GM18508 (cell line): ENCODE results near the gene ABHD5.

Experiments
- ATAC-seq: cut with Tn5 transposase; IDR thresholded peaks from one replicate; pipeline ENCODE4 v1.9.1; 2021; ENCODE audit warnings: moderate number of reproducible peaks; ENCODE audit not compliant: insufficient read depth, unreplicated experiment

Gene ABHD5

DNA sequence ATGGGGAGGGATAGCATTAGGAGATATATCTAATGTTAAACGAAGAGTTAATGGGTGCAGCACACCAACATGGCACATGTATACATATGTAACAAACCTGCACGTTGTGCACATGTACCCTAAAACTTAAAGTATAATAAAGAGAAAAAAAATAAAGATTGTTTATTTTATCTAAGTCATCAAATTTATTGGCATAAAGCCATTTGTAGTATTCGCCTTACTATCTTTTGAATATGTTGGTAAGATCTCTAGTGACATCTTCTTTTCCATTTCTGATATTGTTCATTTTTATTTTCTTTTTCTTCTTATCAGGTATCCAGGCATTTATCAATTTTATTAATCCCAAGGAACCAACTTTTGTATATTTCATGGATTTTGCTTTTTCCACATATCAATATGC, 5.8 kb upstream of the ABHD5 start:
- no peak for ATAC-seq

DNA sequence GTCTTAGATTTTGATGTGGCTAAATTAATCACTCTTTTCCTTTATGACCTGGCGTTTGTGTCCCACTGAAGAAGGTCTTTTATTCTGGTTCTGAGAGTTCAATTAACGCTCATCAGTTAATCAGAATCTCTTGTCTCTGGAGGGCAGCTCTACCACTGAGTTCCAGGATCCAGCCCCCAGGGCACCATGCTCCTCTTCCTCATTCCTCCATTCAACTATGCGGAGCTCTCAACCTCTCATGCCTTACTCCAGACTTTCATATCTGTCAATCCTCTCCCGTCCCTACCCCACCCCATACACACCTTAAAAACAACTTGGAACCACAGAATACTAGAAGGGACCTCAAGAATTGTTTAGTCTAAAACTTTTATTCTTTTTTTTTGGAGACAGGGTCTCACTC, 4.8 kb upstream of the ABHD5 start:
- no peak for ATAC-seq

- ATAC-seq, result no peak
These were observed 4.4 kb upstream of the ABHD5 start for GRCh38 chr3:43686333-43686699.

DNA sequence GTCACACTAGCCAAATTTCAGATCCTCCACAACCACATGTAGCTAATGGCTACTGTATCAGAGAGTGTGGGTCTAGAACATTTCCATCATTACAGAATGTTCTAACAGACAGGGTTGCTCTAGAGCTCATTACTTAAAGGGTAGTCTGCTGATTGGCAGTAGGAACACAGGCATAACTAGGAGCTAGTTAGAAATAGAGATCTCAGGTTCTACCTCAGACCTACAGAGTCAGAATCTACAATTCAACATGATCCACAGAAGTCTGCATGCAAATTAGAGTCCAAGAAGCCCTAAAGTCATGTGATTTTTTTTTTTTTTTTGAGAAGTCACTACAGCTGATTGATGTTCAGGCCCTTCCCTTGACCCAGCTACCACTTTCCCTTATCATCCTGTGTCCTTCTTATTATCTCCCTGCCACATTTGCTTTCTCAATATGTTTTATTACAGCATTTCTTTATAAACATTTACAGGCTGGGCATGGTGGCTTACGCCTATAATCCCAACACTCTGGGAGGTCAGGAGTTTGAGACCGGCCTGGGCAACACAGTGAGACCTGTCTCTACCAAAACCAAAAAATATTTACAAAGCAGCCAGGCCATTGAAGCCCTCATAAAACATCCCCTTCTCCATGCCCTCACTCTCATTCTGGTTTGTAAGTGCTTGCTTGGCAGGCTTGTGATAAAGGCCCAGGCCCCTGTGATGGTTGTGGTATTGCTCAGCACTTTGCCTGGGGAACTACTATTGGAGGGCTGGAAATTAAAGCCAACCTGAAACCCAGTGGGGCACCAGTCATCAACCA, 3.8 kb upstream of the ABHD5 start:
- no peak for ATAC-seq

- no peak for ATAC-seq
These were observed 3.3 kb upstream of the ABHD5 start for GRCh38 chr3:43687499-43687811.

DNA sequence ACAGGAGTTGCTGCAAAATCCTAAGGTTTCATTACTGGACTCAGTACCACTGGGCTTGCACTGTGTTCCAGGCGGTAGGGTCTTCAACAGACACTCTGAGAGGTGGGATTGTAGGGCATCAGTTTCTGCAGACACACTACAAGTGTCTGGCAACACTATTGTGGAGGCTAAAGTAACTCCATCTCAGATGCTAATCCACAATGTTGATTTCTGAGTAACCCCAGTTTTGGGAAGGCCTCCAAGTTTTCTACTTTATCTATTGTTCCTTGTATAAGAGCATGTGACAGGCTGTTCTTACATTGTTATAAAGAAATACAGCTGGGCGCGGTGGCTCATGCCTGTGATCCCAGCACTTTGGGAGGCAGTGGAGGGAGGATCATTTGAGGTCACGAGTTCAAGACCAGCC, 2.5 kb upstream of the ABHD5 start:
- ATAC-seq, result no peak

- ATAC-seq, result no peak
These were observed 1.6 kb upstream of the ABHD5 start for GRCh38 chr3:43689166-43689565.

GRCh38 chr3:43689766-43690399, 855 bp upstream of the ABHD5 start:
- no peak for ATAC-seq

DNA sequence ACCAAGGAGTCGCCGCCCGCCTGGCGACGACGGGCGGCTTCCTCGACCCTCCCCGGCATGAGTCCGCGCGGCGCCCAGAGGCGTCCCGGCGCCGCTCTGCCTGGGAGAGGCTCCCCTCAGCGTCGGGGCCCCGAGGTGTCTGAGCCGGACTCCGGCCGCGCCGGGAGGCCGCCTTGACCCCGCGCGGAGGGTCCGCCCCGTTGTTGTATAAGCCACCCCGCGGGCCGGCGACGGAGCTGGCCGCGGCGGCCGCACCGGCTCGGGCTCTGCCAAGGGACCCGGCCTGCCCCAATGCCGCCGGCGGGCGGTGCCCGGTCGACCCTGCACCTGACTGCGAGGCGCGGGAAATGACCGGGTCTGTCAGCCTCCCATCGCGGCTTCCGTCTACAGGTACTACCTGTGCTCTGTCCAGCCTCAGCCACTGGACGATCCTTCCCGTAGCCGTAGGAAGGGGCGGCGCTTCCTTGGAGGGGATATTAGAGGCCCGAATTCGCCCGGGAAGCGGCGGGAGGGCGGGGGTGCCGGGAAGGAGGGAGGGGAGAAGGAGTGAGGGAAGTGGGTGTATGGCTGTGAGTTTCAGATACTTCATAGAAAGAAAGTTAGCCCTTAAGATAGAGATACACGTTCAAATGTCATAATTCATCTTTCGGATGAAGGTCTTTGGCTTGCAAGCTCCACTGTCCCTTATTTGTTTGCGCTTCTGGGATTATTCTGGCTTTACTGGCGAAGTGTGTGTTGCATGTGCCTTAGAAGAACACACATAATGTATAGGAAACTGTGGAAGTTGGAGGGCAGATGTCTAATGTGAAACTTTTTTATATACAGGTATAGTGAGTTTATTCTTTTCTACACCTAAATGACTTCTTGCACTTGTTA, 620 bp downstream of the ABHD5 start:
- ATAC-seq, result no peak

- ATAC-seq, result no peak
These were observed 1.5 kb downstream of the ABHD5 start for GRCh38 chr3:43692085-43692855.

DNA sequence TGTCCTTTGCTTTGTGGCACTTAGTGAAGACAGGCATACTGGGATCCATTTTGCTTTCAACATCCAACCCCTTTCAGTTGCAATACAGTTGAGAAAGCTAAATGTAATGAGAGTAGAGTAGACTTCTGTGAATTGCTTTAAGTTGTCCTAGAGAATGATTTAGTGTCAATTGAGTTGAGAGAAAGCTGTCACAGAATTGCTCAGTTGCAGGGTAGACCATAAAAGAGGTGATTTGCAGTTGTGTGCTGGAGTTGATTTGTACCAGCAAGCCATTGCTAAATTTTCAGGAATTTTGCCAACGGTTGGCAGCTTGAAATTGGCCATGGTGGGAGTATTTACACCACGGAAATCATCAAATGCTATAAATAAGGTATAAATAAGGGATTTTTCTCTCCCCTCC, 2.2 kb downstream of the ABHD5 start:
- ATAC-seq, result no peak

DNA sequence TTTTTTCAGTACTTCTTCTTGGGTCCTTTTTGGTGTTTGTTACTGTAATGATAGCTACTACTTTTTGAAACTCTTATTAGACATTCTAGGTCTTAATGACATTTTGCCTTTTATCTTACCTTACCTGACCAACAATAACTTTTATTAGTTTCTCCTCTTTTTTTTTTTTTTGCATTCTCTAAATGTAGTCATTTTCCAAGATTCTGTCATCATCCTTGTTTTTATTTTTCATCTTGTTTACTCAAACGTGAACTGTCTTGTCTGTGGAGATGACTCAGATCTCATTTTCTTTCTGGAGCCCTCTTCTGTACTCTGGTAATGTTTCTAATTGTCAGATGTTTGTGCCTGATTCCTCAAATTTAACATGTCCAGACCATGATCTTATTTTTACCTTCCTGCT, 2.9 kb downstream of the ABHD5 start:
- no peak for ATAC-seq

DNA sequence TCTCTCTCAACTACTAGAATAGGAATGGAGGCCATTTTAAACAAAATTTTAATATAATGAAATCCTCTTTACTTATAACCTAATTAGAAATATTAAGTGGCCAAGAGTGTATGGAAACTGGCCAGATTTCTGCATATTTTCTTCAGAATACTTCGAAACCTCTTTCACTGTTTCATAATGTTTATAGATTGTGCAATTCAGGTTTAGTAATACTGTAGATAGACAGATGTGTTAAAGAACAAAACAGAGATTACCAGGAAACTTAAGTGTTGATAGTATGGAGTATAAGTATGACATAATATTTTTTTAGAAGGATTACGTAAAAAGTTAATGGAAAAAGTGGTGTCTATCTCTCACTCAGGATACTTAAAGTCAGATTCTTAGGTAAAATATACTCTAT, 4.7 kb downstream of the ABHD5 start:
- ATAC-seq, result no peak

DNA sequence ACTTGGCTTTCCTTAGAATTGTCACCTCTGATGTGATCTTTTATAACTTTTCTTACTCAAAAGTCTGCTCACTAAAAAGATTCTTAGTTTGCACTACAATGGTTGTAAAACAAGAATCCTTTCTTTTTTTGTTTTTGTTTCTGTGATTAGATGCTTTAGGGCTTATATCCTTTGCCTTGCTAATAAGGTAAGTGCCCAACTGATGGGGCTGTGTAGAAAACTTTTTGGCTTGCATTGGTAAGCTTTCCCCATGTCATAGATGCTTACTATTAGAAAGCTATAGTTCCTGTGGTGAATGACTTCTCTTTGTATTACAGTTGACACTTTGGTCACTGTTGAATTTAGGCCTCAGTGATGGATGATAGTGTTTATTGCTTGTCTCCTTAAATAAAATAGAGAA, 5.1 kb downstream of the ABHD5 start:
- ATAC-seq, result no peak

GRCh38 chr3:43696441-43696840, 5.7 kb downstream of the ABHD5 start:
- no peak for ATAC-seq

DNA sequence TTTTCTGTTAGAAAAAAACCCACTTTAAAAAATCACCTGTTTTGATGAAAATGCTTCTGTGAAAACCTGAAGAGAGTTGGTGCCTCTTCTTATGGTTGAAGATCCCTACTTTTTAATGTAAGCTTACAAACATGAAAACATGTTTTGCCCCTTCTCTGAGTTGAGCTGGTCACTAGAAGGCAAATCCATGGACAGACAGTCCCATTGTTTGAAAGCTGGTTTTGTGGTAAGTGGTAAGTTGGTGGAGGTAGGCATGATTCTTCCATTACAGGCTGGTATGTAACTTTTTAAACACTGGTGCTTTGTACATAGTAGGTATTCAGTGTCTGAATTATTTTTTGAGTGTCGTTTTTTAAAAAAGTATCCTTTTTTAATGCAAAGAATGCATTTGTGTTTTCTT, 6.1 kb downstream of the ABHD5 start:
- ATAC-seq, result no peak

- no peak for ATAC-seq
These were observed 9.1 kb downstream of the ABHD5 start for GRCh38 chr3:43699864-43700263.

- no peak for ATAC-seq
These were observed 14.0 kb downstream of the ABHD5 start for GRCh38 chr3:43704697-43705096.

DNA sequence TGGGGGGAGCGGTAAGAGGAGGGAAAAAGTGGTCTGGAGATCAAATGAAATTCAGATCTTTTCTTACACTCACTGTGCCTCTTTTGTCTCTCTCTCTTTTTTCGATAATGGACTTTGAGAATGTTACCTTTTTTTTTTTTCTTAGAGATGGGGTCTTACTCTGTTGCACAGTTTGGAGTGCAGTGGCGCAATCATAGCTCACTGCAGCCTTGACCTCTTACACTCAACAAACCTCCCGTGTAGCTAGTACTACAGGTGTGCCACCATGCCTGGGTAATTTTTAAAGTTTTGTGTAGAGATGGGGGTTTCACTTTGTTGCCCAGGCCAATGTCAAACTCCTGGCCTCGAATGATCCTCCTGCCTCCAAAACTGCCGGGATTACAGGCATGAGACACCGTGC, 15.6 kb downstream of the ABHD5 start:
- ATAC-seq, result no peak

DNA sequence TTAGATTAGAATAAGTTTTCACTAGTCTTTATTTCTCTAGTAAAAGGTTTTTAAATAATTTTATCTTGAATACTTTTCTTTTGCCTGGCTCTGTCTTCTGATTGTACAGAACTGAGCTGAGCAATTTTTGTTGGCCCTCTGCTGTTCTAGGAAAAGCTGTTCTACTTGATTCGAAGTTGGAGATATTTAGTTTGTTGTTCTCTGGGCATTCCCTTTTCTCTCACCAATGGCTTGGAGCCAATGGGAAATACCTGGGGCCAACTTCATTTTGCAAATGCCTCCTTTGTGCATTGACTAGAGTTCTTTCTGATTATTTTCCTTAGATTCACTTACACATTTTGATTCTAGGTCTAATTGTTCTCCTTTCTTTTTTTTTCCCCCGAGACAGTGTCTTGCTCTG, 16.5 kb downstream of the ABHD5 start:
- ATAC-seq, result no peak

- ATAC-seq, result no peak
These were observed 17.3 kb downstream of the ABHD5 start for GRCh38 chr3:43707998-43708397.
